Activated CD8-positive, alpha-beta T cell treated with anti-CD3 and anti-CD28 coated beads, Interleukin-2, amount 10 ng/mL, durations not matched to agents 7 days and 5 days (primary cell): ENCODE measurements around the gene BBIP1. TPM values are rescaled to one million over a fixed set of nuclear protein-coding genes. Genes with fewer than 3 reads are reported as not detected.

Experiments used
- ATAC-seq: fragments of 150-1000 bp; cut with Tn5 transposase; one replicate; pipeline ENCODE4 v1.10.0; 2021; ENCODE audit warnings: moderate library complexity
- CTCF ChIA-PET: fragments of 350-600 bp; sonication (Branson Sonifier 250); formaldehyde crosslinking; loops from one replicate; lab custom pipeline; 2021; ENCODE audit warnings: antibody characterized with exemption; lab: Charles Lee
- POLR2A ChIA-PET: fragments of 350-600 bp; sonication (Branson Sonifier 250); formaldehyde crosslinking; loops from one replicate; lab custom pipeline; 2021; ENCODE audit warnings: antibody characterized with exemption; lab: Charles Lee
- DNase-seq: peaks from one replicate; pipeline ENCODE4 v3.0.0-alpha.2; 2020
- H3K27ac Mint-ChIP-seq: one replicate; pipeline ENCODE4 v1.8.0; 2021; ENCODE audit warnings: mild to moderate bottlenecking, mixed read lengths
- H3K27me3 Mint-ChIP-seq: one replicate; pipeline ENCODE4 v1.8.0; 2021; ENCODE audit warnings: low read depth, mixed read lengths
- H3K36me3 Mint-ChIP-seq: one replicate; pipeline ENCODE4 v1.8.0; 2021; ENCODE audit warnings: low read depth, mixed read lengths
- H3K4me1 Mint-ChIP-seq: one replicate; pipeline ENCODE4 v1.8.0; 2021; ENCODE audit warnings: low read depth, mixed read lengths
- H3K4me3 Mint-ChIP-seq: one replicate; pipeline ENCODE4 v1.8.0; 2021; ENCODE audit warnings: mild to moderate bottlenecking, mixed read lengths
- H3K9me3 Mint-ChIP-seq: one replicate; pipeline ENCODE4 v1.8.0; 2022; ENCODE audit warnings: mixed read lengths; ENCODE audit not compliant: insufficient read depth
- total RNA-seq, 2 experiments: library from RNA; stranded (reverse); gene quantifications; one replicate each; pipeline ENCODE4 v1.2.3, GENCODE V29; 2021

BBIP1 gene
- total RNA-seq, 2 experiments from 2014 or later: 20.7 to 21.1 TPM

- POLR2A ChIA-PET: interaction anchor here (0.9 to 1.2 kb wide), 3 partner anchors 9 to 39 kb away, joined by 3 to 6 read pairs (median 4); partner anchors contain the start of genes BBIP1, PDCD4 and SHOC2
- Mint-ChIP-seq H3K4me3 (no peak overlapping the region), H3K27ac (no peak overlapping the region), H3K27me3 (no peaks in the 10 kb centered on the region), H3K9me3 (no peaks in the 10 kb centered on the region), H3K36me3 (peaks cover 61% of the 10 kb centered on the region), H3K4me1 (peaks cover 63% of the 10 kb centered on the region)
- ATAC-seq (peak; percentile 9), DNase-seq (no peak)
- CTCF ChIA-PET: interaction anchor here (0.6 to 4.3 kb wide), 11 partner anchors 12 to 570 kb away, joined by 3 to 27 read pairs (median 3); no protein-coding TSS in a partner anchor
These were observed 39.0 kb downstream of the BBIP1 start for GRCh38 chr10:110880012-110880411.

DNA sequence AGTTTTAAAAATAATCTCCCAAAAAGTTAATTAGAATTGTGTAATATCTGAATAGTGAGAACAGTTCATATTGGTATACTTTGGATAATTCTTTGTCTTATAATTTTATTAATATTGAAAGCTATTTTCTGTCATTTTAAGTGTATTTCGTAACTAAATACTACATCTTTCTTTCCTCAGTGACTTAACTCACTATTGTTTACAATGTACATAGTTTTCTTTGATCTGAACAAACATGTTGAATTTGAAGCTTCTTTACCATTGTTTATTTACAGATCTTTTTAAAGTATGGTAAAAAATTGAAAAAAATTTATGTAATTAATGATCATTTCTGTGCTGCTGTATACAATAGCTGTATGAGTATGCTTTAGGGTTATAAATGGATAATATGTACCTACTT is 42.2 kb downstream of the BBIP1 start:
- Mint-ChIP-seq H3K4me3 (no peak overlapping the region), H3K4me1 (peaks cover 52% of the 10 kb centered on the region), H3K36me3 (peaks cover 43% of the 10 kb centered on the region), H3K9me3 (no peaks in the 10 kb centered on the region), H3K27me3 (no peaks in the 10 kb centered on the region), H3K27ac (no peak overlapping the region)
- ChIA-PET CTCF (interaction anchor here (0.8 to 2.2 kb wide), 7 partner anchors 10 to 74 kb away, joined by 3 to 7 read pairs (median 4); no protein-coding TSS in a partner anchor), POLR2A (interaction anchor here (1.7 to 1.9 kb wide), 2 partner anchors 10 to 12 kb away, joined by 5 to 10 read pairs; no protein-coding TSS in a partner anchor)
- ATAC-seq: no peak
- DNase-seq: no peak

GRCh38 chr10:110876000-110876399 is 43.0 kb downstream of the BBIP1 start:
- CTCF ChIA-PET: interaction anchor here (0.8 to 2.1 kb wide), 8 partner anchors 11 to 128 kb away, joined by 3 to 8 read pairs (median 4); no protein-coding TSS in a partner anchor
- Mint-ChIP-seq H3K27ac (peak overlapping the region; percentile 5), H3K4me3 (no peak overlapping the region), H3K9me3 (no peaks in the 10 kb centered on the region), H3K27me3 (no peaks in the 10 kb centered on the region), H3K36me3 (peaks cover 36% of the 10 kb centered on the region), H3K4me1 (peaks cover 53% of the 10 kb centered on the region)
- DNase-seq: no peak
- ATAC-seq: no peak
- POLR2A ChIA-PET: interaction anchor here (1.7 to 1.9 kb wide), 2 partner anchors 11 kb away, joined by 5 to 10 read pairs; no protein-coding TSS in a partner anchor

GRCh38 chr10:110873951-110874350 is 45.0 kb downstream of the BBIP1 start:
- ATAC-seq (no peak), DNase-seq (no peak)
- POLR2A ChIA-PET: interaction anchor here (3.2 kb wide), 1 partner anchor 37 kb away, joined by 24 read pairs; no protein-coding TSS in a partner anchor
- H3K9me3 Mint-ChIP-seq: no peaks in the 10 kb centered on the region
- H3K27ac Mint-ChIP-seq: peak overlapping the region; percentile 88
- peak overlapping the region; percentile 89 for H3K4me3 Mint-ChIP-seq
- no peaks in the 10 kb centered on the region for H3K27me3 Mint-ChIP-seq
- peaks cover 40% of the 10 kb centered on the region for H3K36me3 Mint-ChIP-seq
- peaks cover 60% of the 10 kb centered on the region for H3K4me1 Mint-ChIP-seq
- CTCF ChIA-PET: interaction anchor here (2.1 kb wide), 1 partner anchor 128 kb away, joined by 7 read pairs; no protein-coding TSS in a partner anchor

DNA sequence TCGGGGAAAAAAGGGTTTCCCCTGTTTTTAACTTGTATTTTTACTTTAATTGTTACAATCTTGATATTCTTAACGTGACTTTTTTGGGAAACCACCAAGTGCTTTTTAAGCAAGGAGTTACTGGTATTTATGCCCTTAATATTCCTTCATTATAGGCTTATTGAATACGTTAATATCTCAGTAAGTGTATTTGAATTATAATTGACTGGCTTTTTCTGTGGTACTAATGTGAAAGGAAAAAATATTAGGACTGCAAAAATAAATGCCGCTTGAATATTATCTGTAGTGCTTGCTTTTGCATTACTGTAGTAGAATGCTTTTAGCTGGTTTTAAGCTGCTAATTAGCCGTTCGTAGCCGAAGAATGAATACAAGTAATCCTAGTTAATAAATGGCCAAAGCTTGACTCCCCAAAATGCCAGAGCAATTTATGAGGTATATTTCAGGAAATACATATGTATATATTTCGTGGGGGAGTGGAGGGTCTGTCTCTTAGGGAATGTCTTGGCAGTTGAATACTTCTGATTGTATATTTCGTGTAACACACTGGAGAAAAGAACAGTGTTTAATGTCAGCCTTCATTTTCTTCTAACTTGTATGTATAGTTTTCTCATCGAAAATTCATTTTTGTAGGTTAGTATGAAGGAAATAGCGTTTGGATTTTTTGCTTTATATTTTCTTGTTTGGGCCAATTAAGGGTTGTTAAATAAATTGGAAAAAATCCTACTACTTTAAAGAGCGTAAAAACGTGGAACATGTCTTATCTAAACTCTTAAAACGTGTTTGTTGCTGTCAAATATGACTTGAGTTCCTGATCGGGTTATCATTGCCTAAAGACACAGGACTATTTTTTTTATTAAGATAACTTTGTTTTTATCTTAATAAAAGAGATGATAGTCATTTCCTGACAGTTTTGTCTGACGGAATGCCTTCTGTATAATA is 45.7 kb downstream of the BBIP1 start:
- ChIA-PET CTCF (interaction anchor here (0.7 to 2.1 kb wide), 18 partner anchors 10 to 127 kb away, joined by 3 to 13 read pairs (median 4); partner anchors contain the start of genes BBIP1 and SHOC2), POLR2A (interaction anchor here (0.6 to 3.2 kb wide), 16 partner anchors 9 to 128 kb away, joined by 3 to 24 read pairs (median 5); partner anchors contain the start of genes BBIP1 and SHOC2)
- Mint-ChIP-seq H3K27ac (peak overlapping the region; percentile 93), H3K4me1 (peaks cover 63% of the 10 kb centered on the region), H3K36me3 (peaks cover 33% of the 10 kb centered on the region), H3K9me3 (no peaks in the 10 kb centered on the region), H3K4me3 (peak overlapping the region; percentile 89), H3K27me3 (no peaks in the 10 kb centered on the region)
- no peak for DNase-seq
- no peak for ATAC-seq

GRCh38 chr10:110872145-110872983 is 46.6 kb downstream of the BBIP1 start:
- POLR2A ChIA-PET: interaction anchor here (0.6 to 3.2 kb wide), 23 partner anchors 8 to 127 kb away, joined by 3 to 24 read pairs (median 5); partner anchors contain the start of genes BBIP1 and SHOC2
- H3K27ac Mint-ChIP-seq: peak overlapping the region; percentile 93
- no peaks in the 10 kb centered on the region for H3K9me3 Mint-ChIP-seq
- CTCF ChIA-PET: interaction anchor here (0.7 to 2.1 kb wide), 19 partner anchors 10 to 288 kb away, joined by 3 to 13 read pairs (median 4); no protein-coding TSS in a partner anchor
- peaks cover 63% of the 10 kb centered on the region for H3K4me1 Mint-ChIP-seq
- H3K36me3 Mint-ChIP-seq: peaks cover 24% of the 10 kb centered on the region
- DNase-seq (peak; percentile 90), ATAC-seq (peak; percentile 76)
- peak overlapping the region; percentile 89 for H3K4me3 Mint-ChIP-seq
- no peaks in the 10 kb centered on the region for H3K27me3 Mint-ChIP-seq

- DNase-seq (peak; percentile 96), ATAC-seq (peak; percentile 83)
- ChIA-PET POLR2A (interaction anchor here (0.6 to 3.2 kb wide), 22 partner anchors 9 to 132 kb away, joined by 3 to 24 read pairs (median 4); partner anchors contain the start of genes BBIP1 and SHOC2), CTCF (interaction anchor here (0.7 to 1.0 kb wide), 10 partner anchors 10 to 287 kb away, joined by 3 to 11 read pairs (median 3); no protein-coding TSS in a partner anchor)
- peaks cover 21% of the 10 kb centered on the region for H3K36me3 Mint-ChIP-seq
- no peaks in the 10 kb centered on the region for H3K9me3 Mint-ChIP-seq
- peaks cover 69% of the 10 kb centered on the region for H3K4me1 Mint-ChIP-seq
- peak within 1 kb of the TSS; percentile 96 for H3K27ac Mint-ChIP-seq
- peak within 1 kb of the TSS; percentile 89 for H3K4me3 Mint-ChIP-seq
- no peaks in the 10 kb centered on the region for H3K27me3 Mint-ChIP-seq
These were observed 47.5 kb downstream of the BBIP1 start, which contains the start of gene PDCD4 for GRCh38 chr10:110871298-110872084. PDCD4 (plus strand) TSS chr10:110871928; CDS start chr10:110876028, 4,100 bp downstream.

DNA sequence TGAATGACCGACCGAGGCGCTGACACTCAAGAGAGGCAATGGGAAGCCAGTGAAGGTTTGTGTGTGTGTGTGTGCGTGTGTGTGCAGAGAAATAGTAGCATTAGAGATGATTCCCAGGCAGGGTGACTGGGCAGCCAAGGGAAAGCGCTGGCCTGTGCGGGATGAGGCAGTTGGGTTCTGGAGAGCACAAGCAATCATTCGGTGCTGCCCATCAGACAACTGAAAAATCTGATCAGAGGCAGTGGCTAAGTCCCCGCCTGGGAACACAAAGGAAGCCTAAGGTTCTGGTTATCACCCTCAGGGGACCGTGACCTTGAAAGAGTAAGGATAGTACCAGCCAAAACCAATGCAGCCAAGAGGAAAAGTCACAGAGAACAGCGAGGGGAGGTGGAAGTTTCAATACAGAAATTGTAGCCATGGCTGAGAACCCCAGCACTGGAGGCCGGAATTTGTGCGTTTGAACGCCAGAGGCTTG is 48.1 kb downstream of the BBIP1 start:
- Mint-ChIP-seq H3K4me3 (peak overlapping the region; percentile 89), H3K36me3 (peaks cover 16% of the 10 kb centered on the region), H3K9me3 (no peaks in the 10 kb centered on the region), H3K27ac (peak overlapping the region; percentile 96), H3K4me1 (peaks cover 71% of the 10 kb centered on the region), H3K27me3 (no peaks in the 10 kb centered on the region)
- CTCF ChIA-PET: interaction anchor here (1.0 to 1.8 kb wide), 5 partner anchors 10 to 68 kb away, joined by 3 to 12 read pairs (median 11); no protein-coding TSS in a partner anchor
- peak; percentile 22 for DNase-seq
- no peak for ATAC-seq
- POLR2A ChIA-PET: interaction anchor here (0.8 to 3.2 kb wide), 14 partner anchors 10 to 131 kb away, joined by 3 to 24 read pairs (median 6); partner anchors contain the start of genes BBIP1 and SHOC2

DNA sequence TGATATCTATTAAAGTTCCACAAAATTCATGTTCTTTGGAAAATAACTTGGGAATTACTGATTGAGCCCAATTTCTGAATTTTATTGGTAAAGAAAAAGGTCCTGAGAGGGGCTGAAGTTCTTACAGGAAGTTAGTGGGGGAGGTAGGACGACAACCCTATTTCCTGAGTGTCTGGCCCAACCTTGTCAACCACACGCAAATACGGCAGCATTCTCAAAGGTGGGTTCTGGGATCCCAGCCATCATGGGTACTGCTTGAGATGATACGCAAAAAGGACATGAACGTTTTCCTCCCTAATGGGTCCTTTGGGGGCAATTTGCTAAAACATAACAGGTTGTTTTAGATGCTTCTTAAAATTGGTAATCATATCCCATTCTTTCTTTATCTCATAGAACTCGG is 50.0 kb downstream of the BBIP1 start:
- H3K4me1 Mint-ChIP-seq: peaks cover 81% of the 10 kb centered on the region
- peaks cover 12% of the 10 kb centered on the region for H3K36me3 Mint-ChIP-seq
- ATAC-seq (no peak), DNase-seq (peak; percentile 66)
- no peaks in the 10 kb centered on the region for H3K27me3 Mint-ChIP-seq
- peak overlapping the region; percentile 96 for H3K27ac Mint-ChIP-seq
- ChIA-PET POLR2A (interaction anchor here (1.3 kb wide), 1 partner anchor 8 kb away, joined by 8 read pairs; no protein-coding TSS in a partner anchor), CTCF (interaction anchor here (1.3 to 2.9 kb wide), 3 partner anchors 66 to 123 kb away, joined by 3 to 12 read pairs (median 11); no protein-coding TSS in a partner anchor)
- peak overlapping the region; percentile 67 for H3K4me3 Mint-ChIP-seq
- no peaks in the 10 kb centered on the region for H3K9me3 Mint-ChIP-seq
